ENCODE data around the gene ZC3H12A.
"Not testable (repeated sequence)": the region's sequence is repeated elsewhere in the genome, so short reads cannot be mapped to it uniquely, and the experiment has no call there.

Gene ZC3H12A

DNA sequence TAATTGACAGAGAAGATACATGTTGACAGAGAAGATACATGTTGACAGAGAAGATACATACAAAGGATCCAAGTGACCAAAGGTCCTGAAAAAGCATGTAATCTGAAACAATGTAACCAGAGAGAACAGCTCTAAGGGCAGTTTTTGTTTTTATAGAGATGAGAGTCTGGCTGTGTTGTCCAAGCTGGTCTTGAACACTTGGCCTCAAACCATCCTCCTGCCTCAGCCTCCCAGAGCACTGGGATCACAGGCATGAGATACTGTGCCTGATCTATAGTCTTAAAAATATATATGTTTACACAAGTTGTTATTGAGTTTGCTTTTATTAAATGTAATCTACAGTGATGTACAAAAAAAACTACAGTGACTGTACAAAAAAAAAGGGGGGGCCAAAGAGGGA, 27.7 kb downstream of the ZC3H12A start:
- DNase-seq (ENCODE audit: low read depth in 2 of 2), result no peak

DNA sequence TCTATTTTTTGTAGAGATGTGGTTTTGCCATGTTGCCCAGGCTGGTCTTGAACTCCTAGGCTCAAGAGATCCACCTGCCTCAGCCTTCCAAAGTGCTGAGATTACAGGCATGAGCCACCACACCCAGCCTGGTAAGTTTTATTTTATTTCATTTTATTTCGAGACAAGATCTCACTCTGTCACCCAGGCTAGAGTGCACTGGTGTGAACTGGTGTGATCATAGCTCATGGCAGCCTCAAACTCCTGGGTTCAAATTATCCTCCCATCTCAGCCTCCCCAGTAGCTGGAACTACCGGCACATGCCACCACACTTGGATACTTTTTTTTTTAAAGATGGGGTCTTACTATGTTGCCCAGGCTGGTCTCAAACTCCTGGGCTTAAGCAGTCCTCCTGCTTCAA, 28.4 kb downstream of the ZC3H12A start:
- DNase-seq (ENCODE audit: low read depth in 2 of 2), result not testable (repeated sequence)

DNA sequence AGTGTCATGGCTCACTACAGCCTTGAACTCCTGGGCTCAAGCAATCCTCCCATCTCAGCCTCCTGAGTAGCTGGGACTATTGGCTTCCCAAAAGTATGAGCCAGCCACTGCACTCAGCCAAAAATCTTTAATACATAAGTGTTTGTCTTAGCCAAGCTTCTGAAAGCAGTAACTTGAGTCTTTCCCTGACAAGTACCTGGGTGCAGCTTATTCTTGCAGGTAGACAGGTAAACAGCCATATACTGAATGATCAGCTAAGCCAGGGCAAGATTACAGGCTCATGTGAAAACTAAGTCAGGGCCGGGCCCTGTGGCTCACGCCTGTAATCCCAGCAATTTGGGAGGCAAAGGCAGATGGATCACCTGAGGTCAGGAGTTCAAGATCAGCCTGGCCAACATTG, 32.4 kb downstream of the ZC3H12A start:
- no peak for DNase-seq (ENCODE audit: low read depth in 2 of 2)

GRCh38 chr1:37509181-37509580, 34.8 kb downstream of the ZC3H12A start:
- no peak for DNase-seq (ENCODE audit: low read depth in 2 of 2)

- peak; percentile 56 to 57 for DNase-seq (ENCODE audit: low read depth in 2 of 2)
These were observed 39.5 kb downstream of the ZC3H12A start for GRCh38 chr1:37513795-37514349.

DNA sequence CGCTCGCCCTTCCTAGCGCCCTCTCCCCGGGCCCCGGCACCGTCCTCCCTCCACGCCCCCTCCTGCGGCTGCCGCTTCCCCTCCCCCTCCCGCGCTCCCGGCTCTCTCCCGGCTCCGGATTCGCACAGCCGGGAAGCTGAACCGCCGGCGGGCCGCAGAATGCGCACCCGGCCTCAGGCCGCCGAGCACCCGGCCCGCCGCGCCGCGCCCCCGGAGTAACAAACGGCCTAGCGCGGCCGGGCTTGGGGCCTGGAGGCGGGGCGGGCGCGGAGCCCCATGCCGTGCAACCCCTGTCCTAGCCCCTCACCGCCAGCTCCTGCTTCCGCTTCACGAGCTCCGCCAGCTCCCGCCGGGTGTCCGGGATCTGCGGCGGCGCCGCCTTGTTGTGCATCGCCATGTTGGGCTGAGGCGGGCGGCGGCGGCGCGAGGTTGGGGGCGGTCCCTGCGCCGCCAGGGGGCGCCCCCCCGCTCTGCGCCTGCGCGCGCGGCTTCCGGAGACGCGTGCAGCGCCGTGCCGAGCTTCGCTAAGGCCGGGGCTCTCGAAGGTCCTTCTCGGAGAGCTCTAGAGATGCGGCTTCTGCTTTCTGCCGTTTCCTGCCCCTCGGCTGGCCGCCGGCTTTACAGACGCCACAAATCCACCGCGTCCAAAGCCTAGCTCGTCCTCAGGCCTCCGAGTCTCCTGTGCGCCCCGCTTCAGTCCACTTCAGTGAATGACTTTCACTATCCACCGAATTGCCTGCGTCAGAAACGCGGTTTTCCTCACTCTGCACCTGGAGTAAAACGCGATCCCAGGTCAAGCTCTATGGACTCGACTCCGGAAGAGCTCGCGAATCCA, 40.2 kb downstream of the ZC3H12A start, which contains the start of gene MEAF6:
Gene MEAF6, minus strand, starts transcription at position 417 of the 835 bp plus-strand sequence. Its CDS starts 20 bp downstream, at position 397.
- peak; percentile 61 to 71 for DNase-seq (ENCODE audit: low read depth in 2 of 2)

- DNase-seq (ENCODE audit: low read depth in 2 of 2), result no peak
These were observed 41.0 kb downstream of the ZC3H12A start for GRCh38 chr1:37515185-37516034.

- DNase-seq (ENCODE audit: low read depth in 2 of 2), result no peak
These were observed 43.2 kb downstream of the ZC3H12A start for GRCh38 chr1:37517569-37517968.

- DNase-seq (ENCODE audit: low read depth in 2 of 2), result not testable (repeated sequence)
These were observed 43.9 kb downstream of the ZC3H12A start for GRCh38 chr1:37518241-37518640.

DNA sequence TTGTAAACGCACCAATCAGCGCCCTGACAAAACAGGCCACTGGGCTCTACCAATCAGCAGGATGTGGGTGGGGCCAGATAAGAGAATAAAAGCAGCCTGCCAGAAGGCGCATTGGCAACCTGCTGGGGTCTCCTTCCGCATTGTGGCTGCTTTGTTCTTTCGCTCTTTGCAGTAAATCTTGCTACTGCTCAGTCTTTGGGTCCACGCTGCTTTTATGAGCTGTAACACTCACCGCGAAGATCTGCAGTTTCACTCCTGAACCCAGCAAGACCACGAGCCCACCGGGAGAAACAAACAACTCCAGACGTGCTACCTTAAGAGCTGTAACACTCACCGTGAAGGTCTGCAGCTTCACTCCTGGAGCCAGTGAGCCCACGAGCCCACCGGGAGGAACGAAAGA, 44.5 kb downstream of the ZC3H12A start:
- DNase-seq (ENCODE audit: low read depth in 2 of 2), result peak in 1 of 2 donors; percentile 20

- no peak for DNase-seq (ENCODE audit: low read depth in 2 of 2)
These were observed 45.2 kb downstream of the ZC3H12A start for GRCh38 chr1:37519613-37520012.

GRCh38 chr1:37529888-37530287, 55.5 kb downstream of the ZC3H12A start:
- not testable (repeated sequence) for DNase-seq (ENCODE audit: low read depth in 2 of 2)

DNA sequence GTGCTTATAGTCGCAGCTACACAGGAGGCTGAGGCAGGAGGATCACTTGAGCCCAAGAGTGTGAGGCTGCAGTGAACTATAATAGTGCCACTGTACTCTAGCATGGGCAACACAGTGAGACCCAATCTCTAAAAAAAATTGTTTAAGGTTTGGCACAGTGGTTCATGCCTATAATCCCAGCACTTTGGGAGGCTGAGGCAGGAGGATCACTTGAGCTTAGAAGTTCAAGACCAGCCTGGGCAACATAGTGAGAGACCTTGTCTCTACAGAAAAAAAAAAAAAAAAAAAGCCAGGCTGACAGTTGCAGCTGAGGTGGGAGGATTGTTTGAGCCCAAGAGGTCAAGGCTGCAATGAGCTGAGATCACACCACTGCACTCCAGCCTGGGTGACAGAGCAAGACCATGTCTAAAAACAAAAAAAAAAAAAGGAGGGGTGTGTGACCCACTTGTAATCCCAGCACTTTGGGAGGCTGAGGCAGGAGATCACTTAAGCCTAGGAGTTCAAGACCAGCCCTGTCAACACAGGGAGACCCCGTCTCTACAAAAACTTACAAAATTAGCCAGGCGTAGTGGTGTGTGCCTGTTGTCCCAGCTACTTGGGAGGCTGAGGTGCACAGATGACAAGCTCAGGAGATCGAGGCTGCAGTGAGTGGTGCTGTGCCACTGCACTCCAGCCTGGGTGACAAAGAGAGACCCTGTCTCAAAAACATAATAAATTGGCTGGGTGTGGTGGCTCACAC, 58.2 kb downstream of the ZC3H12A start:
- DNase-seq (ENCODE audit: low read depth in 2 of 2), result not testable (repeated sequence)

DNA sequence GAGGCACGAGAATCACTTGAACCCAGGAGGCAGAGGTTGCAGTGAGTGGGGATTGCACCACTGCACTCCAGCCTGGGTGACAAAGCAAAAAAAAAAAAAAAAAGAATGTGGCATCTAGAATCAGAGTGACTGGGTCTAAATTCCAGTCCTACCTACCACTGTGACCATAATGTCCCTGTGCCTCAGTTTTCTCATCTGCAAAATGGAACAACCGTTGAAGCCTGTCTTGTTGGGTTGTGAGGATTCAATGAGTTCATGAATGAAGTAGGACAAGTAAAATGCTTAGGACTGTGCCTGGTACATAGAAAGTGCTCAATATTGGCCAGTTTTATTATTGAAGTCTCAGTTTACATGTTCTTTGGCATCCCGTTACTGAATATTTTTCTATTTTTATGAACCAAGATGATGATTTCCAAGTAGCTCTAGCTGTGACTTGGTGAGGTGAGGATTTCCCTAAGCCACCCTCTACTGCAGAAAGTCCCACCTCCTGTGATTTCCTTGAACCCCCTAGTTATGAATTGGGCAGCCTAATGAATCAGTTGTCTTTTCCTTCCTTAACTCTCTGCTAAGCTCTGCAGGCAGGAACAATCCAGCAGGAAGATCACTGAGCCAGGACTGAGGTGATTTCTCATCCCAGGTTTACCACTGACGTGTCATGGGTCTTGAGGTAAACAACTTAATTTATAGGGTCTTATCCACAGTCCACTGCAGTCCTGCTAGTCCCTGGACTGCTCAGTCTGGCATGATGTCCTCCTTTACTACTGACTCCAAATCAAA, 59.1 kb downstream of the ZC3H12A start:
- no peak for DNase-seq (ENCODE audit: low read depth in 2 of 2)

Data from stimulated activated CD4-positive, alpha-beta T cell treated with anti-CD3 and anti-CD28 coated beads, Interleukin-15, amount 100 ng/mL, for 48 hours (primary cell).